ENCODE data around the gene COPS3. TPM values are rescaled to one million over a fixed set of nuclear protein-coding genes. Genes with fewer than 3 reads are reported as not detected.

Gene COPS3
- total RNA-seq, 4 donors from 2014 or later = 49.3 to 72.6 (median 59.1) TPM

- no peak for TF ChIP-seq POLR2AphosphoS5 (IDR thresholded peaks at IDR 0.05)
- no peak for TF ChIP-seq EP300 (IDR thresholded peaks at IDR 0.05)
- TF ChIP-seq CTCF (IDR thresholded peaks at IDR 0.05) = no peak
- no peak for TF ChIP-seq POLR2A (IDR thresholded peaks at IDR 0.05; ENCODE audit: low read depth)
- H3K36me3 ChIP-seq = peaks cover 71 to 100% (median 93%) of the 10 kb centered on the region in 4 donors
- intact Hi-C loops (cut with DNase I) = no loop called here
- WGBS = 92% methylated on average over 17 of the region's 17 CpGs
- H3K27me3 ChIP-seq = no peaks in the 10 kb centered on the region
- no peaks in the 10 kb centered on the region for H3K9me3 ChIP-seq
- H3K27ac ChIP-seq (replicated peaks in 1 of 4) = no peak overlapping the region
- H3K4me3 ChIP-seq = no peak overlapping the region
- DNase-seq (ENCODE audit: extremely low spot score) = no peak
- H3K4me1 ChIP-seq = peaks cover 0 to 7% (median 3%) of the 10 kb centered on the region in 4 donors
Measured at GRCh38 chr17:17216236-17216635, 64.8 kb downstream of the COPS3 start.

- no peak overlapping the region for H3K4me3 ChIP-seq
- no peak for DNase-seq (ENCODE audit: extremely low spot score)
- no peaks in the 10 kb centered on the region for H3K27me3 ChIP-seq
- no peaks in the 10 kb centered on the region for H3K9me3 ChIP-seq
- 73% methylated on average over 7 of the region's 8 CpGs for WGBS
- intact Hi-C loops (cut with DNase I) = no loop called here
- no peak overlapping the region for H3K27ac ChIP-seq (replicated peaks in 1 of 4)
- peaks cover 65 to 96% (median 88%) of the 10 kb centered on the region in 4 donors for H3K36me3 ChIP-seq
- H3K4me1 ChIP-seq = peaks cover 0 to 7% (median 3%) of the 10 kb centered on the region in 4 donors
- TF ChIP-seq CTCF (IDR thresholded peaks at IDR 0.05) (no peak), POLR2AphosphoS5 (IDR thresholded peaks at IDR 0.05) (no peak), EP300 (IDR thresholded peaks at IDR 0.05) (no peak), POLR2A (IDR thresholded peaks at IDR 0.05; ENCODE audit: low read depth) (no peak)
Measured at GRCh38 chr17:17215575-17215974, 65.5 kb downstream of the COPS3 start.

GRCh38 chr17:17214646-17215436 lies 66.2 kb downstream of the COPS3 start:
- Histone ChIP-seq H3K4me1 (peaks cover 0 to 7% (median 3%) of the 10 kb centered on the region in 4 donors), H3K27ac (replicated peaks in 1 of 4) (no peak overlapping the region), H3K9me3 (no peaks in the 10 kb centered on the region), H3K4me3 (no peak overlapping the region), H3K36me3 (peaks cover 62 to 88% (median 82%) of the 10 kb centered on the region in 4 donors), H3K27me3 (no peaks in the 10 kb centered on the region)
- no peak for DNase-seq (ENCODE audit: extremely low spot score)
- intact Hi-C loops (cut with DNase I) = no loop called here
- WGBS = 82% methylated on average over 24 of the region's 27 CpGs
- TF ChIP-seq POLR2AphosphoS5 (IDR thresholded peaks at IDR 0.05) = no peak
- TF ChIP-seq CTCF (IDR thresholded peaks at IDR 0.05) = no peak
- no peak for TF ChIP-seq POLR2A (IDR thresholded peaks at IDR 0.05; ENCODE audit: low read depth)
- no peak for TF ChIP-seq EP300 (IDR thresholded peaks at IDR 0.05)

GRCh38 chr17:17213775-17214174 lies 67.3 kb downstream of the COPS3 start:
- Histone ChIP-seq H3K27ac (replicated peaks in 1 of 4) (peak overlapping the region in 2 of 4 donors; percentile 17 to 44), H3K36me3 (peaks cover 57 to 78% (median 72%) of the 10 kb centered on the region in 4 donors)
- 68% methylated on average over 7 of the region's 10 CpGs for WGBS

More at GRCh38 chr17:17213775-17214174, 67.3 kb downstream of the COPS3 start:
- H3K4me1 ChIP-seq = peaks cover 0 to 7% (median 3%) of the 10 kb centered on the region in 4 donors
- no peaks in the 10 kb centered on the region for H3K9me3 ChIP-seq
- intact Hi-C loops (cut with DNase I) = no loop called here
- no peak for DNase-seq (ENCODE audit: extremely low spot score)
- TF ChIP-seq EP300 (IDR thresholded peaks at IDR 0.05) (no peak), POLR2AphosphoS5 (IDR thresholded peaks at IDR 0.05) (no peak), POLR2A (IDR thresholded peaks at IDR 0.05; ENCODE audit: low read depth) (no peak), CTCF (IDR thresholded peaks at IDR 0.05) (no peak)
- H3K4me3 ChIP-seq = no peak overlapping the region
- no peaks in the 10 kb centered on the region for H3K27me3 ChIP-seq

Measured in esophagus muscularis mucosa (tissue), 4 donors.